Measurements from ENCODE around the gene AMOT. TPM values are rescaled to one million over a fixed set of nuclear protein-coding genes. Genes with fewer than 3 reads are reported as not detected.

The AMOT gene
- polyA plus RNA-seq, 1 of the 3 experiments (the other 2 are of a cell fraction): 3.4 TPM

GRCh38 chrX:112874614-112875013 lies 34.0 kb upstream of the AMOT start (continued):
- TF ChIP-seq REST (IDR thresholded peaks at IDR 0.05; ENCODE audit: low read depth, low read length) (no peak), NRF1 (IDR thresholded peaks at IDR 0.05; ENCODE audit: low read depth, low read length) (no peak)

GRCh38 chrX:112874175-112874574 lies 33.5 kb upstream of the AMOT start:
- DNase-seq: no peak
- POLR2A ChIA-PET: no interaction called here
- CTCF ChIA-PET: interaction anchor here (1.0 to 1.5 kb wide), 3 partner anchors 12 to 868 kb away, joined by 3 to 5 read pairs (median 4); no protein-coding TSS in a partner anchor
- WGBS (ENCODE audit: low lambda C conversion rate): 39% methylated on average over 1 of the region's 1 CpG
- no peak overlapping the region for H3K27ac ChIP-seq (ENCODE audit: low read depth in 2 of 2, low read length in 1 of 2)
- no peak overlapping the region for H3K4me2 ChIP-seq
- H3K4me1 ChIP-seq (ENCODE audit: control insufficient read depth in 1 of 2, insufficient read depth in 2 of 2, low read depth in 1 of 2, low read length in 1 of 2): no peaks in the 10 kb centered on the region
- 0 out of 2 replicates have a peak, but pooled peaks cover 5% of the 10 kb centered on the region for H4K20me1 ChIP-seq (ENCODE audit: insufficient read depth)
- no peak overlapping the region for H2AFZ ChIP-seq (ENCODE audit: low read depth)
- H3K36me3 ChIP-seq (replicated peaks in 1 of 2; ENCODE audit: control insufficient read depth in 1 of 2, insufficient read depth in 2 of 2, low read length in 1 of 2): no peaks in the 10 kb centered on the region
- H3K79me2 ChIP-seq (ENCODE audit: insufficient read depth): no peaks in the 10 kb centered on the region
- no peaks in the 10 kb centered on the region for H3K27me3 ChIP-seq (ENCODE audit: insufficient read depth)
- H3K4me3 ChIP-seq (ENCODE audit: low read depth in 2 of 2, low read length in 1 of 2): no peak overlapping the region
- TF ChIP-seq CTCF (IDR thresholded peaks at IDR 0.05) (peak; percentile 41), RAD21 (IDR thresholded peaks at IDR 0.05; ENCODE audit: low read length) (peak; percentile 57), EZH2phosphoT487 (IDR thresholded peaks at IDR 0.05; ENCODE audit: borderline replicate concordance, low read depth) (no peak)
- no peaks in the 10 kb centered on the region for H3K9me3 ChIP-seq
- H3K9me2 ChIP-seq: no peaks in the 10 kb centered on the region
- H3F3A ChIP-seq (replicated peaks; ENCODE audit: insufficient read depth): no peaks in the 10 kb centered on the region
- no peak overlapping the region for H3K9ac ChIP-seq

GRCh38 chrX:112868586-112868985 lies 28.0 kb upstream of the AMOT start:
- CTCF ChIA-PET: interaction anchor here (1.0 to 1.5 kb wide), 2 partner anchors 21 to 27 kb away, joined by 3 read pairs; no protein-coding TSS in a partner anchor
- H3K27me3 ChIP-seq (ENCODE audit: insufficient read depth): no peaks in the 10 kb centered on the region
- H3K9me3 ChIP-seq: no peaks in the 10 kb centered on the region
- H3K4me3 ChIP-seq (ENCODE audit: low read depth in 2 of 2, low read length in 1 of 2): no peak overlapping the region
- no peaks in the 10 kb centered on the region for H3K4me1 ChIP-seq (ENCODE audit: control insufficient read depth in 1 of 2, insufficient read depth in 2 of 2, low read depth in 1 of 2, low read length in 1 of 2)
- H3K9ac ChIP-seq: no peak overlapping the region
- no peaks in the 10 kb centered on the region for H4K20me1 ChIP-seq (ENCODE audit: insufficient read depth)
- no peaks in the 10 kb centered on the region for H3K36me3 ChIP-seq (replicated peaks in 1 of 2; ENCODE audit: control insufficient read depth in 1 of 2, insufficient read depth in 2 of 2, low read length in 1 of 2)
- TF ChIP-seq NFIC (IDR thresholded peaks at IDR 0.05; ENCODE audit: borderline replicate concordance): no peak
- POLR2A ChIA-PET: no interaction called here
- no peak overlapping the region for H3K4me2 ChIP-seq
- WGBS (ENCODE audit: low lambda C conversion rate): 37% methylated on average over 3 of the region's 3 CpGs
- no peaks in the 10 kb centered on the region for H3K9me2 ChIP-seq
- DNase-seq: no peak
- no peaks in the 10 kb centered on the region for H3F3A ChIP-seq (replicated peaks; ENCODE audit: insufficient read depth)
- no peaks in the 10 kb centered on the region for H3K79me2 ChIP-seq (ENCODE audit: insufficient read depth)
- no peak overlapping the region for H2AFZ ChIP-seq (ENCODE audit: low read depth)
- no peak overlapping the region for H3K27ac ChIP-seq (ENCODE audit: low read depth in 2 of 2, low read length in 1 of 2)
